SK-N-SH treated with all-trans-retinoic acid at 6 μM for 48 hours (cell line): Measurements from ENCODE around the gene HS3ST4.

ENCODE experiments used
- ATAC-seq: fragments of 200-7000 bp; cut with Tn5 transposase; 3 replicates; pipeline ENCODE4 v1.9.1; 2020; ENCODE audit warnings: mild to moderate bottlenecking, moderate library complexity
- ARNTL ChIP-seq: fragments of 450-650 bp; formaldehyde crosslinking; IDR thresholded peaks from 2 replicates; pipeline ENCODE4 v1.5.0; 2020; ENCODE audit warnings: low read depth, mild to moderate bottlenecking, moderate library complexity, borderline replicate concordance
- BACH2 ChIP-seq: fragments of 250-450 bp; sonication (Bioruptor Pico); IDR thresholded peaks from 2 replicates; pipeline ENCODE4 v1.9.0; 2021; ENCODE audit warnings: mild to moderate bottlenecking, borderline replicate concordance
- CREB5 ChIP-seq: fragments of 250-450 bp; sonication (Bioruptor Pico); IDR thresholded peaks from 2 replicates; pipeline ENCODE4 v1.5.1; 2020; ENCODE audit warnings: low read depth, mild to moderate bottlenecking, moderate library complexity
- CSDC2 ChIP-seq: fragments of 250-450 bp; sonication (Bioruptor Pico); IDR thresholded peaks from 2 replicates; pipeline ENCODE4 v1.5.0; 2020; ENCODE audit warnings: mild to moderate bottlenecking, moderate library complexity
- ESRRG ChIP-seq: fragments of 250-450 bp; sonication (Bioruptor Pico); IDR thresholded peaks from 2 replicates; pipeline ENCODE4 v1.6.1; 2021; ENCODE audit warnings: mild to moderate bottlenecking
- GLIS3 ChIP-seq: fragments of 250-450 bp; sonication (Bioruptor Pico); IDR thresholded peaks from 2 replicates; pipeline ENCODE4 v1.5.0; 2020; ENCODE audit warnings: mild to moderate bottlenecking, moderate library complexity
- ISL1 ChIP-seq: fragments of 250-450 bp; sonication (Bioruptor Pico); IDR thresholded peaks from 2 replicates; pipeline ENCODE4 v2.1.2; 2022; ENCODE audit warnings: mild to moderate bottlenecking, moderate library complexity
- OSR1 ChIP-seq: fragments of 250-450 bp; sonication (Bioruptor Pico); IDR thresholded peaks from 2 replicates; pipeline ENCODE4 v1.8.0; 2022; ENCODE audit warnings: moderate library complexity, mild to moderate bottlenecking, inconsistent platforms
- POU6F1 ChIP-seq: fragments of 250-450 bp; sonication (Bioruptor Pico); IDR thresholded peaks from 2 replicates; pipeline ENCODE4 v1.8.0; 2021; ENCODE audit warnings: low read depth, mild to moderate bottlenecking, moderate library complexity, borderline replicate concordance
- PPARA ChIP-seq: fragments of 250-450 bp; sonication (Bioruptor Pico); IDR thresholded peaks from 2 replicates; pipeline ENCODE4 v1.5.0; 2020; ENCODE audit warnings: mild to moderate bottlenecking, borderline replicate concordance
- RARB ChIP-seq: fragments of 250-450 bp; sonication (Bioruptor Pico); IDR thresholded peaks from 2 replicates; pipeline ENCODE4 v1.8.0; 2021; ENCODE audit warnings: mild to moderate bottlenecking, moderate library complexity
- SNAI2 ChIP-seq: fragments of 250-450 bp; sonication (Bioruptor Pico); IDR thresholded peaks from 2 replicates; pipeline ENCODE4 v1.5.0; 2020; ENCODE audit warnings: mild to moderate bottlenecking, moderate library complexity
- TCF4 ChIP-seq: fragments of 250-450 bp; sonication (Bioruptor Pico); IDR thresholded peaks from 2 replicates; pipeline ENCODE4 v1.8.0; 2021; ENCODE audit warnings: mild to moderate bottlenecking, moderate library complexity, borderline replicate concordance
- TOX ChIP-seq: fragments of 250-450 bp; sonication (Bioruptor Pico); IDR thresholded peaks from 2 replicates; pipeline ENCODE4 v1.8.0; 2021; ENCODE audit warnings: mild to moderate bottlenecking, moderate library complexity, borderline replicate concordance
- ZC3H10 ChIP-seq: fragments of 250-450 bp; sonication (Bioruptor Pico); IDR thresholded peaks from 2 replicates; pipeline ENCODE4 v1.5.1; 2021; ENCODE audit warnings: mild to moderate bottlenecking, moderate library complexity
- ZNF565 ChIP-seq: fragments of 450-650 bp; formaldehyde crosslinking; conservative IDR thresholded peaks from 2 replicates; pipeline ENCODE4 v1.5.0; 2020; ENCODE audit warnings: low read depth, mild to moderate bottlenecking, moderate library complexity
- ZNF70 ChIP-seq: fragments of 450-650 bp; formaldehyde crosslinking; IDR thresholded peaks from 2 replicates; pipeline ENCODE4 v1.5.0; 2020; ENCODE audit warnings: mild to moderate bottlenecking, moderate library complexity
- ZNF8 ChIP-seq: fragments of 450-650 bp; formaldehyde crosslinking; IDR thresholded peaks from 2 replicates; pipeline ENCODE4 v1.5.0; 2020; ENCODE audit warnings: mild to moderate bottlenecking, moderate library complexity
- TF ChIP-seq, protein P1 (sequence below): fragments of 250-450 bp; sonication (Bioruptor Pico); IDR thresholded peaks from 2 replicates; pipeline ENCODE4 v1.5.1; 2021; ENCODE audit warnings: mild to moderate bottlenecking, moderate library complexity
- TF ChIP-seq, protein P2 (sequence below): fragments of 250-450 bp; sonication (Bioruptor Pico); IDR thresholded peaks from 2 replicates; pipeline ENCODE4 v1.8.0; 2020; ENCODE audit warnings: mild to moderate bottlenecking, moderate library complexity, borderline replicate concordance

The HS3ST4 gene

GRCh38 chr16:26053889-26054288 lies 362.1 kb downstream of the HS3ST4 start:
- ATAC-seq, result no peak
- TF ChIP-seq, protein P1, sequence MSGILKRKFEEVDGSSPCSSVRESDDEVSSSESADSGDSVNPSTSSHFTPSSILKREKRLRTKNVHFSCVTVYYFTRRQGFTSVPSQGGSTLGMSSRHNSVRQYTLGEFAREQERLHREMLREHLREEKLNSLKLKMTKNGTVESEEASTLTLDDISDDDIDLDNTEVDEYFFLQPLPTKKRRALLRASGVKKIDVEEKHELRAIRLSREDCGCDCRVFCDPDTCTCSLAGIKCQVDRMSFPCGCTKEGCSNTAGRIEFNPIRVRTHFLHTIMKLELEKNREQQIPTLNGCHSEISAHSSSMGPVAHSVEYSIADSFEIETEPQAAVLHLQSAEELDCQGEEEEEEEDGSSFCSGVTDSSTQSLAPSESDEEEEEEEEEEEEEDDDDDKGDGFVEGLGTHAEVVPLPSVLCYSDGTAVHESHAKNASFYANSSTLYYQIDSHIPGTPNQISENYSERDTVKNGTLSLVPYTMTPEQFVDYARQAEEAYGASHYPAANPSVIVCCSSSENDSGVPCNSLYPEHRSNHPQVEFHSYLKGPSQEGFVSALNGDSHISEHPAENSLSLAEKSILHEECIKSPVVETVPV (CRISPR knock-in tag), result no peak
- TF ChIP-seq TCF4 (no peak), ZNF8 (CRISPR knock-in tag) (no peak), ISL1 (no peak), PPARA (CRISPR knock-in tag) (no peak), SNAI2 (CRISPR knock-in tag) (no peak), CREB5 (CRISPR knock-in tag) (no peak), OSR1 (CRISPR knock-in tag) (no peak), GLIS3 (no peak), ZC3H10 (CRISPR knock-in tag) (no peak), RARB (CRISPR knock-in tag) (no peak), ZNF70 (CRISPR knock-in tag) (no peak), POU6F1 (CRISPR knock-in tag) (no peak), TOX (CRISPR knock-in tag) (no peak), ZNF565 (CRISPR knock-in tag) (no peak)
- TF ChIP-seq, protein P2, sequence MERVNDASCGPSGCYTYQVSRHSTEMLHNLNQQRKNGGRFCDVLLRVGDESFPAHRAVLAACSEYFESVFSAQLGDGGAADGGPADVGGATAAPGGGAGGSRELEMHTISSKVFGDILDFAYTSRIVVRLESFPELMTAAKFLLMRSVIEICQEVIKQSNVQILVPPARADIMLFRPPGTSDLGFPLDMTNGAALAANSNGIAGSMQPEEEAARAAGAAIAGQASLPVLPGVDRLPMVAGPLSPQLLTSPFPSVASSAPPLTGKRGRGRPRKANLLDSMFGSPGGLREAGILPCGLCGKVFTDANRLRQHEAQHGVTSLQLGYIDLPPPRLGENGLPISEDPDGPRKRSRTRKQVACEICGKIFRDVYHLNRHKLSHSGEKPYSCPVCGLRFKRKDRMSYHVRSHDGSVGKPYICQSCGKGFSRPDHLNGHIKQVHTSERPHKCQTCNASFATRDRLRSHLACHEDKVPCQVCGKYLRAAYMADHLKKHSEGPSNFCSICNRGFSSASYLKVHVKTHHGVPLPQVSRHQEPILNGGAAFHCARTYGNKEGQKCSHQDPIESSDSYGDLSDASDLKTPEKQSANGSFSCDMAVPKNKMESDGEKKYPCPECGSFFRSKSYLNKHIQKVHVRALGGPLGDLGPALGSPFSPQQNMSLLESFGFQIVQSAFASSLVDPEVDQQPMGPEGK (CRISPR knock-in tag), result no peak

DNA sequence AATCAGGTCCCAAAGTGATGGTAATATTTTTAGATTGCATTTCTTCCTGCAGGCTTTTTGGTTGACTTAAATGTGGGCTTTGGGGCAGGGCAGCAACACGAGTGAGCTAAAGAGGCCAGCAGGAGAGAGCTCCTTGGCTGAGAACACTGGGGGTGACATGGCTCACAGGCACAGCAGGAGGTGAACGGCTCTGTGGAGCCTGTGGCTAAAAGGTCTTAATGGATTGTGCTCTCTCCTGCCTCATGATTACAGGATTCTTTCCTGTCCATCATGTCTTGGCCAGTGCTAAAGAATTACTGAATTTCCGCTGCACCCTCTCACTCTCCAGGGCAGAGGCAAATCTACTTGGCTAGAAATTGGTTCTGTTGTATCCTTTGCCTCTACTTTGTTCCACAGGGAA lies 366.6 kb downstream of the HS3ST4 start:
- no peak for TF ChIP-seq ISL1
- TF ChIP-seq TOX (CRISPR knock-in tag), result no peak
- no peak for TF ChIP-seq CSDC2 (CRISPR knock-in tag)
- TF ChIP-seq BACH2 (CRISPR knock-in tag), result no peak
- TF ChIP-seq ESRRG (CRISPR knock-in tag), result no peak
- no peak for ATAC-seq

- no peak for TF ChIP-seq BACH2 (CRISPR knock-in tag)
- TF ChIP-seq ZNF565 (CRISPR knock-in tag), result no peak
- no peak for TF ChIP-seq ZNF70 (CRISPR knock-in tag)
- no peak for ATAC-seq
Observed at GRCh38 chr16:26070302-26071100, 378.7 kb downstream of the HS3ST4 start.

- no peak for ATAC-seq
- TF ChIP-seq, protein P2 (CRISPR knock-in tag), result no peak
- TF ChIP-seq BACH2 (CRISPR knock-in tag) (no peak), CSDC2 (CRISPR knock-in tag) (no peak), GLIS3 (no peak), ZNF8 (CRISPR knock-in tag) (no peak), ZC3H10 (CRISPR knock-in tag) (no peak), ARNTL (CRISPR knock-in tag) (no peak), SNAI2 (CRISPR knock-in tag) (no peak), OSR1 (CRISPR knock-in tag) (no peak), TCF4 (no peak), ZNF565 (CRISPR knock-in tag) (no peak)
- TF ChIP-seq, protein P1 (CRISPR knock-in tag), result no peak
Observed at GRCh38 chr16:26071101-26071866, 379.5 kb downstream of the HS3ST4 start.
